HG02798 (cell line): ENCODE results near the gene GPATCH4.
"Not testable (repeated sequence)": the region's sequence is repeated elsewhere in the genome, so short reads cannot be mapped to it uniquely, and the experiment has no call there.

Experiments used
- ATAC-seq: cut with Tn5 transposase; IDR thresholded peaks from one replicate; pipeline ENCODE4 v1.9.1; 2021; ENCODE audit warnings: mild to moderate bottlenecking; ENCODE audit not compliant: unreplicated experiment, poor library complexity

The GPATCH4 gene

GRCh38 chr1:156627313-156627880 is 26.1 kb upstream of the GPATCH4 start:
- ATAC-seq: peak; percentile 61

DNA sequence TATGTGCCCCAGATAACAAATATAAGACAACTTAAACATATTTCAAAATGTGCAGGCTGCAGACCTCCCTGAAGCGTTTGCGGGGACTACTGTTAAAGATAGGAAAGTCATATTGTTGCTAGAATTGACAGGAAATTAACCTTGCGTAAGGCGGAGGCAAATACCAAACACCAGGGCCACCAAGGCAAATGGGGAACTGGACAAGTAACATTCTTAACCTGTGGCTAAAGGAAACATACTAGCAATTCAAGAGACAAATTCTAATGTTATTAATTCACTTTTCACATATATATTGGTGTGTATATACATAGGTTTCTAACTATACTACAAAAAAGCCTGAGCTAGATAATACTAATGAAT is 24.8 kb upstream of the GPATCH4 start:
- ATAC-seq: no peak

GRCh38 chr1:156625436-156626078 is 24.3 kb upstream of the GPATCH4 start:
- peak; percentile 39 for ATAC-seq

- no peak for ATAC-seq
These were observed 23.6 kb upstream of the GPATCH4 start for GRCh38 chr1:156624814-156625435.

DNA sequence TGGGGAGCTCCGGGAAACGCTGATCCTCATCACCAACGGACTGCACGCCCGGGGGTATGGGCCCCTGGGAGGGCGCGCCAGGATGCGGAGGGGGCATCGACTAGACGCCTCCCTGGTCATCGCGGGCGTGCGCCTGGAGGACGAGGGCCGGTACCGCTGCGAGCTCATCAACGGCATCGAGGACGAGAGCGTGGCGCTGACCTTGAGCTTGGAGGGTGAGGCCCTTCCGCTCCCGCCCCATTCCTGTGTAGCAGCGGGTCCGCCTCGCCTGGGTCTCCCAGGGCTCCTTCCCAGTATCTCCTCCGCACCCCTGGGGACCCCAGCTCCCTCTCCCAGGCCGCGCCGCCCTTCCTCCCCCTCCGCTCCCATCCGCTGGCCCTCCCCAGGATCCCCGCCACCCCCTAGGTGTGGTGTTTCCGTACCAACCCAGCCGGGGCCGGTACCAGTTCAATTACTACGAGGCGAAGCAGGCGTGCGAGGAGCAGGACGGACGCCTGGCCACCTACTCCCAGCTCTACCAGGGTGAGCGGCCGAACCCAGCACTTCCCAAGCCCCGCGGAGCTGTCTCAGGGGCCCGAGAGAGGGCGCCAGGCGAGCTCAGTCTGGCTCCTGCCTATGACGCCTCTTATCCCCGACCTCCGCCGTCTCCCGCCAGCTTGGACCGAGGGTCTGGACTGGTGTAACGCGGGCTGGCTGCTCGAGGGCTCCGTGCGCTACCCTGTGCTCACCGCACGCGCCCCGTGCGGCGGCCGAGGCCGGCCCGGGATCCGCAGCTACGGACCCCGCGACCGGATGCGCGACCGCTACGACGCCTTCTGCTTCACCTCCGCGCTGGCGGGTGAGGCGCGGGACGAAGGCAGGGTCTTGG is 22.9 kb upstream of the GPATCH4 start:
- no peak for ATAC-seq

GRCh38 chr1:156622581-156623297 is 21.5 kb upstream of the GPATCH4 start:
- ATAC-seq: no peak

GRCh38 chr1:156619582-156619955 is 18.3 kb upstream of the GPATCH4 start:
- ATAC-seq: no peak

- no peak for ATAC-seq
These were observed 17.7 kb upstream of the GPATCH4 start, which contains the start of gene HAPLN2 for GRCh38 chr1:156618853-156619581. HAPLN2 (plus strand) TSS chr1:156619415; CDS start chr1:156623491, 4,076 bp downstream.

DNA sequence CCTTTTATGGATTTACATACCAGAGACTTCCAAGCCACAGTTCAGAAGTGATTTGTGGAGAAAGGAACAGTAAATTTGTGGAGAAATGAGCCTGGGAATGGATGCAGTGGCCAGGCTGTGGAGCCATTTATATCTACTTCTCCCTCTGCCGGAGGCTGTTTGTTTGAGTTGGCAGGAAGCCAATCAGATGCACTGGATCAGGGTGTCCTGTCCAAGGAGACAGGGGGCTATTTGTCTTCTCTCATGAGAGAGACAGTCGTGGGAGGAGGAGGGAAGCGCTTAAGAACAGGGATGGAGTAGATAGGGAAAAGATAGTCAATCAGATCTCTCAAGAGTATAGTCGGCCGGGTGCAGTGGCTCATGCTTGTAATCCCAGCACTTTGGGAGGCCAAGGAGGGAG is 15.2 kb upstream of the GPATCH4 start:
- no peak for ATAC-seq

- no peak for ATAC-seq
These were observed 14.7 kb upstream of the GPATCH4 start for GRCh38 chr1:156615946-156616345.

DNA sequence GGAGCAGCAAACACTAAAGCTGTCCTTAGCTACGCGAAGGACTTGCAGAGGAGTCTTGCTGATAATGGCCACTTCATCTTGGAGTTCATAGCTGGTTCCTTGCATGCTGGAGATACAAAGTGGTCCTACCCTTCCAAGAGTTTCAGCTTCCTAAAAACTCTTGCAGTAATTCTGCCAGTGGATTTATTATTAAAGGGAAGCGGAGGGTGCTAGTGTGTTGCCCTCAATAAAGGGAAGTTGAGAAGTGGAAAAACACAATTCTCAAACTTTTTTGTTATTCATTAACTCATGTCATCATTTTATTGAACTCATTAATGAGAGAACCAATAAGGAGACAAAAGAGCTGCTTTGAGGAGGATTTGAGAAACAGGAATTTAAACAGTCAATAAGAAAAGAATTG is 11.4 kb upstream of the GPATCH4 start:
- ATAC-seq: no peak

GRCh38 chr1:156610072-156610471 is 8.8 kb upstream of the GPATCH4 start:
- ATAC-seq: not testable (repeated sequence)

GRCh38 chr1:156608981-156609380 is 7.7 kb upstream of the GPATCH4 start:
- ATAC-seq: peak; percentile 69

DNA sequence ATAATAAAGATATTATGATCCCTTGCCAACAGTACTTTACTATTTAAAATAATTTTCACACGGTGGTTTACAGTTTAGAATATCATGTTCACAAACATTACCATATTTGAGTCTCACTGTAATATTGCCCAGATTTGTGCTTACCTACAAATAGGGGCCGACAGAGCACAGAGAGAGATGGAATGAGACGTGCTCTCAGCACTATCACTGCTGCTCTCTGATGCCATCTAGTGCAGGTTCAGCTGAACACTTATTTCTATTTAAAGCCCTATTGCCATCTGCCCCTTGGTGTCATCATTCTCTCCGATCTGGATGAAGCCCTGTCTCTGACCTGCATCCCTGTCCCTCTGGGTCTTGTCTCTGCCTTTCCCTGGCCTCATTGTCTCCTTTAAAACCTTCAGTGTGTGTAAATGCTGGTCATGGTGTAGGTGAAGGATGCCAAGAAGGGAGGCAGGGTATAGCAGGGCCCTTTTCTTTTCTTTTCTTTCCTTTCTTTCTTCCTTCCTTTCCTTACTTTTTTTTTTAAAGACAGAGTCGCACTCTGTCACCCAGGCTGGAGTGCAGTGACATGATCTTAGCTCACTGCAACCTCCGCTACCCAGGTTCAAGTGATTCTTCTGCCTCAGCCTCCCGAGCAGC is 6.9 kb upstream of the GPATCH4 start:
- peak; percentile 76 for ATAC-seq

GRCh38 chr1:156607344-156607743 is 6.1 kb upstream of the GPATCH4 start:
- not testable (repeated sequence) for ATAC-seq

- ATAC-seq: no peak
These were observed 1.3 kb upstream of the GPATCH4 start for GRCh38 chr1:156602557-156602993.

DNA sequence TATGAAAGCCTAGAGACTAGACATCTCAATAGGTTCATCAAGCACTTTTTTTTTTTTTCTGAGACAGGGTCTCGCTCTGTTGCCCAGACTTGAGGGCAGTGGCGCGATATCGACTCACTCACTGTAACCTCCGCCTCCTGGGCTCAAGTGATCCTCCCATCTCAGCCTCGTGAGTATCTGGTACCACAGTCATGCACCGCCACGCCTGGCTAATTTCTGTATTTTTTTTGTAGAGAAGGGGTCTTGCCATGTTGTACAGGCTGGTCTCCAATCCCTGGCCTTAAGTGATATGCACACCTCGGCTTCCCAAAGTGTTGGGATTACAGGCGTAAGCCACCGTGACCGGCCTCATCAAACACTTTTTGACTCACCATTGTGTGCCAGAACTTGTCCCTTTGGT is 613 bp upstream of the GPATCH4 start:
- ATAC-seq: peak; percentile 8

DNA sequence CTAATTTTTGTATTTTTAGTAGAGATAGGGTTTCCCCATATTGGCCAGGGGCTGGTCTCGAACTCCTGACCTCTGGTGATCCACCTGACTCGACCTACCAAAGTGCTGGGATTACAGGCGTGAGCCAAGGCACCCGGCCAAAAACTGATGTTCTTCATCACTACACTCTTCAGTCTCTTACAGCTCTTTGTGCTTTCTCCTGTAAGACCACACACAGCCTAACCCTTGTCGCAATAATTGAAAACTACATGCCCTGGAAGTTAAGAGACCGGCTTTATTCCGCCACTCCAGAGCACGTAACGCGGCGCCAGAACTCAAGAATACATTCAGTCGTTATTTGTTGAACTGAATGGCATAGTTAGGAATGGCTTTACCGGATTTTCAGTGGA is 552 bp downstream of the GPATCH4 start:
- no peak for ATAC-seq

DNA sequence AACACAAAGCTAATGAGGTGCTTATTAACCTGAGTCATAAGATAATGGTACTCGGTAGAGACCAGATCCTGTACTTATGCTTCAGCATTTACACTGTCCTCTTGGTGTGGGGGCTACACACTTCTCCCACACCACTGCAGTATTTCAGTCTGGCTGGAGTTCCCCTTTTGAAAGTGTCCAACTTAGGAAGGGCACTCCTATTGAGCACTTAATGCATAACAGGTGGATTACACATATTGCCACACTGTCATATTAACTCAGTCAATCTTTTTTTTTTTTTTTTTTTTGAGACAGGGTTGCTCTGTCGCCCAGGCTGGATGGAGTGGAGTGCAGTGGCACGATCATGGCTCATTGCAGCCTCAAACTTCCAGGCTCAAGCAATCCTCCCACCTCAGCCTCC is 1.5 kb downstream of the GPATCH4 start:
- ATAC-seq: no peak
